Measurements from ENCODE around the gene LARP4B. TPM values are rescaled to one million over a fixed set of nuclear protein-coding genes. Genes with fewer than 3 reads are reported as not detected.

Gene LARP4B
- total RNA-seq, 1 donor from 2014 or later: 58.4 TPM

- no peak overlapping the region for H3K4me3 ChIP-seq (ENCODE audit: low read depth, low read length)
- no peak for TF ChIP-seq CTCF (conservative IDR thresholded peaks at IDR 0.05; ENCODE audit: low read depth, low read length)
- no peak for DNase-seq (ENCODE audit: low read depth)
Observed at GRCh38 chr10:860519-860918, 71.0 kb downstream of the LARP4B start.

- no peak for TF ChIP-seq CTCF (conservative IDR thresholded peaks at IDR 0.05; ENCODE audit: low read depth, low read length)
- no peak for DNase-seq (ENCODE audit: low read depth)
- no peak overlapping the region for H3K4me3 ChIP-seq (ENCODE audit: low read depth, low read length)
Observed at GRCh38 chr10:856416-857157, 74.9 kb downstream of the LARP4B start.

GRCh38 chr10:855671-856070 is 75.8 kb downstream of the LARP4B start:
- TF ChIP-seq CTCF (conservative IDR thresholded peaks at IDR 0.05; ENCODE audit: low read depth, low read length): no peak
- no peak for DNase-seq (ENCODE audit: low read depth)
- H3K4me3 ChIP-seq (ENCODE audit: low read depth, low read length): no peak overlapping the region

GRCh38 chr10:855079-855478 is 76.4 kb downstream of the LARP4B start:
- no peak overlapping the region for H3K4me3 ChIP-seq (ENCODE audit: low read depth, low read length)
- no peak for TF ChIP-seq CTCF (conservative IDR thresholded peaks at IDR 0.05; ENCODE audit: low read depth, low read length)
- DNase-seq (ENCODE audit: low read depth): no peak

GRCh38 chr10:853017-853416 is 78.5 kb downstream of the LARP4B start:
- no peak for TF ChIP-seq CTCF (conservative IDR thresholded peaks at IDR 0.05; ENCODE audit: low read depth, low read length)
- H3K4me3 ChIP-seq (ENCODE audit: low read depth, low read length): no peak overlapping the region
- DNase-seq (ENCODE audit: low read depth): peak; percentile 25

GRCh38 chr10:852386-852785 is 79.1 kb downstream of the LARP4B start:
- TF ChIP-seq CTCF (conservative IDR thresholded peaks at IDR 0.05; ENCODE audit: low read depth, low read length): no peak
- DNase-seq (ENCODE audit: low read depth): no peak
- no peak overlapping the region for H3K4me3 ChIP-seq (ENCODE audit: low read depth, low read length)

- TF ChIP-seq CTCF (conservative IDR thresholded peaks at IDR 0.05; ENCODE audit: low read depth, low read length): no peak
- no peak for DNase-seq (ENCODE audit: low read depth)
- no peak overlapping the region for H3K4me3 ChIP-seq (ENCODE audit: low read depth, low read length)
Observed at GRCh38 chr10:851901-852300, 79.6 kb downstream of the LARP4B start.
